Heart left ventricle (tissue), 13 donors: ENCODE measurements around the gene PLXNB1.

Experiments
- CTCF ChIP-seq, 12 donors: fragments of 200-600 bp; sonication (generic) in 4 of 12; IDR thresholded peaks; one replicate each; pipeline versions ENCODE4 v1.5.0 to v1.8.0; 2018 to 2022; ENCODE audit warnings: antibody characterized with exemption in 12 of 12, mild to moderate bottlenecking in 5 of 12
- POLR2A ChIP-seq, 2 donors: fragments of 450-650 bp; IDR thresholded peaks; one replicate each; pipeline ENCODE4 v1.6.1; 2017; ENCODE audit warnings: antibody characterized with exemption in 2 of 2, mild to moderate bottlenecking in 2 of 2, moderate library complexity in 2 of 2
- donor health status: ischemic (EF 13 %, LVEDD 7.1; RV severe dilation, severe dysfunction).
- donor health status: DM: no; HTN: yes; CAD: no.
- donor health status: DM: no; HTN: no; CAD: no.
- donor health status: ischemic (EF 25% LVEDD 6.9; RV normal size, moderate dysfunction).
- donor health status: ischemic (EF 25% LVEDD 5.7; RV mildly dilated, moderate dysfunction).
- donor health status: ischemic (EF 35%, LVEDD 5.7; RV mildly dilated, moderate dysfunction).
- donor health status: nonischemic (EF 11% LVEDD 7.7; RV severe dilation, severe dysfunction).
- donor health status: DM: yes; HTN: yes; CAD: no.
- donor health status: PGD.
- donor health status: ischemic (EF 29% LVEDD 5.4; RV normal size, mild dysfunction).
- donor health status: nonischemic (EF 23%, LVEDD 6.1; RV moderate dilation, normal function).

GRCh38 chr3:48414376-48415250, 15.3 kb downstream of the PLXNB1 start:
- TF ChIP-seq CTCF (IDR thresholded peaks at IDR 0.05) = no peak
- TF ChIP-seq POLR2A (IDR thresholded peaks at IDR 0.05) = no peak
